Measurements from ENCODE around the gene CNDP1. TPM values are rescaled to one million over a fixed set of nuclear protein-coding genes. Genes with fewer than 3 reads are reported as not detected.
A peak's percentile ranks its signal among the peaks of the same experiment; 100 is the strongest.
"Not testable (repeated sequence)": the region's sequence is repeated elsewhere in the genome, so short reads cannot be mapped to it uniquely, and the experiment has no call there.

The CNDP1 gene
- total RNA-seq, 4 donors from 2014 or later: 0.08 to 2.4 TPM; not detected in 2

DNA sequence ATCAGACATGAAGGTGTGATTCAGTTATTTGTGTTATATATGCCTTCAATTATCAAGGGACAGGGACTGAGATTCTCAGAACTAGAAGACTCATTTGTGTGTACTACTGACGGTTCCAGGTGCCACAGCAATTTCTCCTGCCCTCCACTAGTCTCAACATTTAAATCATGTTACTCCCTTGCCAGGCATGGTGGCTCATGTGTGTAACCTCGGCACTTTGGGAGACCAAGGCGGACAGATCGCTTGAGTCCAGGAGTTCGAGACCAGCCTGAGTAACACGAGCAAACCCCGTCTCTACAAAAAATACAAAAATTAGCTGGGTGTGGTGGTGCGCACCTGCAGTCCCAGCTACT is 37.0 kb upstream of the CNDP1 start:
- intact Hi-C loops (cut with DNase I; ENCODE audit: low total_unique reads): no loop called here
- DNase-seq (ENCODE audit: low spot score in 2 of 2): no peak
- no peak overlapping the region for H3K4me3 ChIP-seq (ENCODE audit: low read depth, poor library complexity, severe bottlenecking)
- WGBS, 2 donors: 90% methylated on average over 8 of the region's 8 CpGs
- TF ChIP-seq POLR2A (IDR thresholded peaks at IDR 0.05) (no peak), CTCF (IDR thresholded peaks at IDR 0.05) (no peak)

DNA sequence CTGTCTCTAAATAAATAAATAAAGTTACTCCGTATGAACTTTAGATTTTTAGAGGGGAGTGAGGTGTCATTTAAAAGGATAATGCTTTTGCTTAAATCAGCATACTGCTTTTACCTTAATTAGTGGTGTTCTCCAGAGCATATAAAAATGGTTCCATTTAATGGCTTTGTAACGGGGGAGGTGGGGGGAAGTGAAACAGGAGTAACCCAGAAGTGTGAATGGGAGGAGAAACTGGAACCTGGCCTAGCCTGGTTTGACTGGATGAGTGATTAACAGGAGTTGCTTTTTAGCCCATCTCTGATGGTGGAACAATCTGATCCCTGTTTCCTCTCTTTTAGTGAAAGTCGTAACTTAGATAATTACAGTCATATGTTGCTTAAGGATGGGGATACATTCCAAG is 36.5 kb upstream of the CNDP1 start:
- DNase-seq (ENCODE audit: low spot score in 2 of 2): no peak
- WGBS, 2 donors: 62 to 73% methylated on average over 3 of the region's 3 CpGs
- no peak overlapping the region for H3K4me3 ChIP-seq (ENCODE audit: low read depth, poor library complexity, severe bottlenecking)
- intact Hi-C loops (cut with DNase I; ENCODE audit: low total_unique reads): no loop called here
- TF ChIP-seq CTCF (IDR thresholded peaks at IDR 0.05) (no peak), POLR2A (IDR thresholded peaks at IDR 0.05) (no peak)

GRCh38 chr18:74498712-74499627 is 35.3 kb upstream of the CNDP1 start:
- TF ChIP-seq CTCF (IDR thresholded peaks at IDR 0.05) (no peak), POLR2A (IDR thresholded peaks at IDR 0.05) (no peak)
- no peak overlapping the region for H3K4me3 ChIP-seq (ENCODE audit: low read depth, poor library complexity, severe bottlenecking)
- intact Hi-C loops (cut with DNase I; ENCODE audit: low total_unique reads): no loop called here
- WGBS, 2 donors: 63 to 73% methylated on average over 14 of the region's 14 CpGs
- peak; percentile 49 to 86 for DNase-seq (ENCODE audit: low spot score in 2 of 2)

DNA sequence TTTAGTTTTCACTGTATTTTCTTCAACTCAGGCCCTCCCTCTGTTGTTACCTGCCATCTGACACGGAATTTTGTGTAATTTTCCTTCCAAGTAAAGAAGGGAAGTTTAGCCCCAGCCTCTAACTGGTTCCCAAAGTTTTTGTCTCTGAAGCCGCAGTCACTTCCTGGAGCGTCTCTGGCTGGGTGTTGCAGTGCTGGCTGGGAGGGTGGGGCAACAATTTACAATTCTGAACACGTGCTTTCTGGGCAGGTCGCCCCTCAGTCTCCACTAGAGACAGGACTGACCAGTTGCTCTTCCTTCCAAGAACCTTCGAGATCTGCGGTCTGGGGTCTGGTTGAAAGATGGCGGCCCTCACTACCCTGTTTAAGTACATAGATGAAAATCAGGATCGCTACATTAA is 34.7 kb upstream of the CNDP1 start:
- no peak overlapping the region for H3K4me3 ChIP-seq (ENCODE audit: low read depth, poor library complexity, severe bottlenecking)
- 38 to 43% methylated on average over 9 of the region's 9 CpGs for WGBS, 2 donors
- intact Hi-C loops (cut with DNase I; ENCODE audit: low total_unique reads): no loop called here

DNA sequence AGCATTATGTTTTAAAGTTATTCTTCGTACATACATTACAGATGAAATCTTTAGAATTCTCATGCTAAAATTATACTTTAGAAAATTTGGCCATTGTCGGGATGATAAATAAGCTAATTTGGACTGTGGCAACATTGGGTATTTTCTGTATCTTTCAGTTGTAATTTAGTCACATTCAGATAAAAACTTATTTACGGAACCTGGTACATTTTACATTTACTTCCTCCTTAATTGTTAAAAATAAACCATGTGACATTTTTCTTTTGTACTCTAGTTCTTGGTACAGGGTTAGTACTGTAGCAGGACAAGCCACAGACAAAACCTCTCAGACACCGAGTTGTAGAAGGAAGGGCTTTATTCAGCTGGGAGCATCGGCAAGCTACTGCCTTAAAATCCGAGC is 33.9 kb upstream of the CNDP1 start:
- 86 to 87% methylated on average over 6 of the region's 6 CpGs for WGBS, 2 donors
- H3K4me3 ChIP-seq (ENCODE audit: low read depth, poor library complexity, severe bottlenecking): no peak overlapping the region
- no peak for DNase-seq (ENCODE audit: low spot score in 2 of 2)
- no peak for TF ChIP-seq POLR2A (IDR thresholded peaks at IDR 0.05)
- no peak for TF ChIP-seq CTCF (IDR thresholded peaks at IDR 0.05)
- intact Hi-C loops (cut with DNase I; ENCODE audit: low total_unique reads): no loop called here

More for the DNA sequence above, 34.7 kb upstream of the CNDP1 start:
- DNase-seq (ENCODE audit: low spot score in 2 of 2): peak; percentile 49 to 88
- TF ChIP-seq CTCF (IDR thresholded peaks at IDR 0.05): no peak
- TF ChIP-seq POLR2A (IDR thresholded peaks at IDR 0.05): no peak

GRCh38 chr18:74500774-74501173 is 33.5 kb upstream of the CNDP1 start:
- DNase-seq (ENCODE audit: low spot score in 2 of 2): peak in 1 of 2 donors; percentile 61
- 79 to 85% methylated on average over 8 of the region's 8 CpGs for WGBS, 2 donors
- H3K4me3 ChIP-seq (ENCODE audit: low read depth, poor library complexity, severe bottlenecking); intact Hi-C loops (cut with DNase I; ENCODE audit: low total_unique reads): not testable (repeated sequence)

Data from lower leg skin (tissue), 4 donors.